ENCODE measurements around the gene TTC34.

DNA sequence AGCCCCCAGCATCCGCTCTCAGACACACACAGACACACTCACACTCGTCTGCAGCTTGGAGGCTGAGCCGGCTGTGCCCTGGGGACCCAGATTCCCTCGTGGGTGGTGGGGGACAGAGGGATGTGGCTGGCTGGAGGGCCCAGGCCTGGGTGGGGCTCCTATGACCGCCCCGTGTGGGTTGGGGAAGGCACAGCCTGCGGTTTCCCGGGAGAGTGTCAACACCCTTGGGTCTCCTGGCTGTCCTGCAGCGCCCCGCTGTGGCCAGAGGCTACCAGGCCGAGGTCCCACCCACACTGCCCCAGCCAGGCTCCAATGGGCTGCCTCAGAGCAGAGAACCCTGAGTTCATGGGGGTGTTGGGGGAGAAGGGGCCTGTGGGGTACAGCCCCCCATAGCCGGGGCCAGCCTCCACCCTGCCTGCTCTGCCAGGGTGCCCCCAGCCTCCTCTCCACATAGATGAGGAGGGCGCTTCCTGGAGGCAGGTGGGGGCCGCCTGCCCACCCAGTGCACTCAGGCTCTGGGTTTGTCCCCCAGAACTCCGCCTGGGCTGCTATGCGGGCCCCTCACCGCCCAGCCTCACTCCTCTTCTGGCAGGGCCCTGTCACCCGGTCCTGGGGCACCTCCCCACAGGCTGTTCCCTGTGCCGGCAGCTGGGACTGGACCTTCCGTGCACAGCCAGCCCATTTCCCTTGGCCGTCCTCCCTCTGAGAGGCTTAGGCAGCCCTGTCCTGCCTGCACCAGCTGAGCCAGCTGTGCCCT lies at the start of gene TTC34:
- TF ChIP-seq CTCF (IDR thresholded peaks at IDR 0.05) (peak in 3 of 5 experiments; percentile 29 to 43 (median 38)), POLR2A (IDR thresholded peaks at IDR 0.05) (no peak)
